GM21528 (cell line): ENCODE results near the gene SLC25A4.
A peak's percentile ranks its signal among the peaks of the same experiment; 100 is the strongest.
"Not testable (repeated sequence)": the region's sequence is repeated elsewhere in the genome, so short reads cannot be mapped to it uniquely, and the experiment has no call there.

Experiments used
- ATAC-seq: cut with Tn5 transposase; IDR thresholded peaks from one replicate; pipeline ENCODE4 v1.9.1; 2021; ENCODE audit warnings: mild to moderate bottlenecking, moderate library complexity; ENCODE audit not compliant: unreplicated experiment, low FRiP score

SLC25A4 gene

GRCh38 chr4:185171373-185172071 is 28.5 kb downstream of the SLC25A4 start:
- ATAC-seq: peak; percentile 89

- ATAC-seq: no peak
Measured at GRCh38 chr4:185179488-185179887, 36.4 kb downstream of the SLC25A4 start.

- no peak for ATAC-seq
Measured at GRCh38 chr4:185182239-185182638, 39.2 kb downstream of the SLC25A4 start.

- peak; percentile 66 for ATAC-seq
Measured at GRCh38 chr4:185183622-185184281, 40.7 kb downstream of the SLC25A4 start.

- ATAC-seq: no peak
Measured at GRCh38 chr4:185186769-185187168, 43.7 kb downstream of the SLC25A4 start.

GRCh38 chr4:185189606-185190305 is 46.7 kb downstream of the SLC25A4 start:
- no peak for ATAC-seq

- no peak for ATAC-seq
Measured at GRCh38 chr4:185190306-185190856, 47.3 kb downstream of the SLC25A4 start.

GRCh38 chr4:185192059-185192458 is 49.0 kb downstream of the SLC25A4 start:
- peak; percentile 75 for ATAC-seq

GRCh38 chr4:185194924-185195888 is 52.1 kb downstream of the SLC25A4 start:
- ATAC-seq: no peak

GRCh38 chr4:185196437-185196836 is 53.4 kb downstream of the SLC25A4 start:
- no peak for ATAC-seq

GRCh38 chr4:185198189-185198588 is 55.1 kb downstream of the SLC25A4 start:
- not testable (repeated sequence) for ATAC-seq
